Keratinocyte (primary cell): ENCODE measurements around the gene SDHAF4. TPM values are rescaled to one million over a fixed set of nuclear protein-coding genes. Genes with fewer than 3 reads are reported as not detected.

Experiments
- DNase-seq: peaks from one replicate; pipeline ENCODE4 v3.0.0-alpha.2; 2011; ENCODE audit warnings: low read depth, missing footprints, low spot score
- FAIRE-seq: peaks from 2 replicates; lab custom pipeline; 2011; peaks lifted over from hg19 to GRCh38; lab: Jason Lieb, UNC
- H2AFZ ChIP-seq: 2 replicates; pipeline ENCODE4 v1.6.0; 2012; ENCODE audit warnings: low read length, control low read depth, inconsistent platforms; ENCODE audit not compliant: control insufficient read depth
- H3K27ac ChIP-seq: 2 replicates; pipeline ENCODE4 v1.5.1; 2011; ENCODE audit warnings: low read length; ENCODE audit not compliant: control insufficient read depth, insufficient read depth
- H3K27me3 ChIP-seq: 3 replicates; pipeline ENCODE4 v1.6.0; 2011; ENCODE audit warnings: low read length; ENCODE audit not compliant: control insufficient read depth, insufficient read depth; ENCODE audit errors: extremely low read depth
- H3K36me3 ChIP-seq, 2 experiments: 2 replicates in 1 of 2; 3 replicates in 1 of 2; pipeline ENCODE4 v1.5.1; 2011; ENCODE audit warnings: low read length in 2 of 2, mild to moderate bottlenecking in 1 of 2; ENCODE audit not compliant: control insufficient read depth in 2 of 2, insufficient read depth in 2 of 2; ENCODE audit errors: extremely low read depth in 1 of 2
- H3K4me1 ChIP-seq: 3 replicates; pipeline ENCODE4 v1.5.1; 2011; ENCODE audit warnings: low read length; ENCODE audit not compliant: control insufficient read depth, insufficient read depth; ENCODE audit errors: extremely low read depth
- H3K4me2 ChIP-seq: 3 replicates; pipeline ENCODE4 v1.6.0; 2011; ENCODE audit warnings: low read depth, low read length; ENCODE audit not compliant: control insufficient read depth, insufficient read depth; ENCODE audit errors: extremely low read depth
- H3K4me3 ChIP-seq, 3 experiments: fragments of 200-600 bp in 1 of 3; sonication (generic) in 1 of 3; 2 replicates in 2 of 3; 3 replicates in 1 of 3; pipeline ENCODE4 v1.5.1; 2011 to 2016; ENCODE audit warnings: low read length in 3 of 3, mild to moderate bottlenecking in 3 of 3, control low read depth in 2 of 3, inconsistent platforms in 1 of 3, low read depth in 1 of 3, mixed read lengths in 1 of 3, mixed run types in 1 of 3, moderate library complexity in 1 of 3; ENCODE audit not compliant: control insufficient read depth in 2 of 3, insufficient read depth in 2 of 3; ENCODE audit errors: extremely low read depth in 1 of 3
- H3K79me2 ChIP-seq: 2 replicates; pipeline ENCODE4 v1.6.0; 2012; ENCODE audit warnings: low read length; ENCODE audit not compliant: control insufficient read depth, insufficient read depth
- H3K9ac ChIP-seq: 3 replicates; pipeline ENCODE4 v1.6.0; 2011; ENCODE audit warnings: low read length; ENCODE audit not compliant: control insufficient read depth, insufficient read depth; ENCODE audit errors: extremely low read depth
- H3K9me1 ChIP-seq: 3 replicates; pipeline ENCODE4 v1.6.0; 2011; ENCODE audit warnings: low read length; ENCODE audit not compliant: control insufficient read depth, insufficient read depth; ENCODE audit errors: extremely low read depth
- H3K9me3 ChIP-seq: 2 replicates; pipeline ENCODE4 v1.5.1; 2012; ENCODE audit warnings: low read depth, low read length; ENCODE audit not compliant: control insufficient read depth
- H4K20me1 ChIP-seq: 3 replicates; pipeline ENCODE4 v1.6.0; 2011; ENCODE audit warnings: low read length; ENCODE audit not compliant: control insufficient read depth, insufficient read depth; ENCODE audit errors: extremely low read depth
- EZH2 ChIP-seq: IDR thresholded peaks from one replicate; pipeline ENCODE4 v1.6.1; 2012; ENCODE audit warnings: inconsistent platforms, mild to moderate bottlenecking, low read length, moderate library complexity
- dilution Hi-C: fragments of 300-500 bp; cut with MboI; formaldehyde crosslinking; loops from one replicate; pipeline ENCODE4 v1.7.0; 2020; ENCODE audit warnings: low sequenced_read_pairs; ENCODE audit not compliant: extremely low pct_ligation_motif_present
- polyA plus RNA-seq, 5 experiments: library from polyadenylated mRNA; depleted of rRNA in 3 of 5; stranded (reverse) in 3 of 5; stranded (forward) in 1 of 5; unstranded in 1 of 5; fragments of >200 nt; gene quantifications; 1 replicate in 1 of 5; 2 replicates in 3 of 5; 3 replicates in 1 of 5; pipeline versions ENCODE4 v1.2.1 to v1.2.3, GENCODE V29; 2011 to 2012; ENCODE audit warnings: missing spikeins in 2 of 5, low read depth in 1 of 5, low replicate concordance in 1 of 5
- TF ChIP-seq, protein P1 (sequence below), 3 experiments: IDR thresholded peaks in 1 of 3; conservative IDR thresholded peaks in 1 of 3; optimal IDR thresholded peaks in 1 of 3; 2 replicates in 2 of 3; 3 replicates in 1 of 3; pipeline versions ENCODE3 to v1.5.1; 2011; ENCODE audit warnings: low read length in 3 of 3, mild to moderate bottlenecking in 3 of 3, moderate library complexity in 2 of 3, control low read depth in 1 of 3, inconsistent platforms in 1 of 3; ENCODE audit not compliant: insufficient read depth in 2 of 3; ENCODE audit errors: extremely low read depth in 1 of 3

The SDHAF4 gene
- polyA plus RNA-seq, 1 donor (not counting 4 experiments of a cell fraction or from before 2014, with no cell fraction given) = 12.7 TPM

DNA sequence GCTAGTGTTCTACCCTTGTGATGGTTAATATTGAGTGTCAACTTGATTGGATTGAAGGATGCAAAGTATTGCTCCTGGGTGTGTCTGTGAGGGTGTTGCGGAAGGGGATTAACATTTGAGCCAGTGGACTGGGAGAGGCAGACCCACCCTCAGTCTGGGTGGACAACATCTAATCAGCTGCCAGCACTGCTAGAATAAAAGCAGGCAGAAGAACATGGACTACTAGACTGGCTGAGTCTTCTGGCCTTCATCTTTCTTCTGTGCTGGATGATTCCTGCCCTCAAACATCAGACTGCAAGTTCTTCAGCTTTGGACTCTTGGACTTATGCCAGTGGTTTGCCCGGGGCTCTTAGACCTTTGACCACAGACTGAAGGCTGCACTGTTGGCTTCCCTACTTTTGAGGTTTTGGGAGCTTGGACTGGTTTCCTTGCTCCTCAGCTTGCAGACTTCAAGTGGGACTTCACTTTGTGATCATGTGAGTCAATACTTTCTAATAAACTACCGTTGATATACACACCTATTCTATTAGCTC lies 50.1 kb downstream of the SDHAF4 start:
- DNase-seq (no peak), FAIRE-seq (no peak)
- Histone ChIP-seq H3K79me2 (no peaks in the 10 kb centered on the region), H4K20me1 (no peaks in the 10 kb centered on the region), H3K4me2 (no peak overlapping the region), H3K9me3 (no peaks in the 10 kb centered on the region), H3K4me1 (no peaks in the 10 kb centered on the region), H2AFZ (no peak overlapping the region), H3K36me3 (no peaks in the 10 kb centered on the region), H3K9me1 (no peaks in the 10 kb centered on the region), H3K27ac (no peak overlapping the region), H3K27me3 (no peaks in the 10 kb centered on the region), H3K4me3 (no peak overlapping the region), H3K9ac (no peak overlapping the region)
- dilution Hi-C loops = no loop called here
- no peak for TF ChIP-seq EZH2
- TF ChIP-seq, protein P1, sequence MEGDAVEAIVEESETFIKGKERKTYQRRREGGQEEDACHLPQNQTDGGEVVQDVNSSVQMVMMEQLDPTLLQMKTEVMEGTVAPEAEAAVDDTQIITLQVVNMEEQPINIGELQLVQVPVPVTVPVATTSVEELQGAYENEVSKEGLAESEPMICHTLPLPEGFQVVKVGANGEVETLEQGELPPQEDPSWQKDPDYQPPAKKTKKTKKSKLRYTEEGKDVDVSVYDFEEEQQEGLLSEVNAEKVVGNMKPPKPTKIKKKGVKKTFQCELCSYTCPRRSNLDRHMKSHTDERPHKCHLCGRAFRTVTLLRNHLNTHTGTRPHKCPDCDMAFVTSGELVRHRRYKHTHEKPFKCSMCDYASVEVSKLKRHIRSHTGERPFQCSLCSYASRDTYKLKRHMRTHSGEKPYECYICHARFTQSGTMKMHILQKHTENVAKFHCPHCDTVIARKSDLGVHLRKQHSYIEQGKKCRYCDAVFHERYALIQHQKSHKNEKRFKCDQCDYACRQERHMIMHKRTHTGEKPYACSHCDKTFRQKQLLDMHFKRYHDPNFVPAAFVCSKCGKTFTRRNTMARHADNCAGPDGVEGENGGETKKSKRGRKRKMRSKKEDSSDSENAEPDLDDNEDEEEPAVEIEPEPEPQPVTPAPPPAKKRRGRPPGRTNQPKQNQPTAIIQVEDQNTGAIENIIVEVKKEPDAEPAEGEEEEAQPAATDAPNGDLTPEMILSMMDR (optimal IDR thresholded peaks at IDR 0.05 in 1 of 3, IDR thresholded peaks at IDR 0.05 in 1 of 3, conservative IDR thresholded peaks at IDR 0.05 in 1 of 3; ENCODE audit: extremely low read depth in 1 of 3, insufficient read depth in 2 of 3, low read length in 3 of 3) = no peak

DNA sequence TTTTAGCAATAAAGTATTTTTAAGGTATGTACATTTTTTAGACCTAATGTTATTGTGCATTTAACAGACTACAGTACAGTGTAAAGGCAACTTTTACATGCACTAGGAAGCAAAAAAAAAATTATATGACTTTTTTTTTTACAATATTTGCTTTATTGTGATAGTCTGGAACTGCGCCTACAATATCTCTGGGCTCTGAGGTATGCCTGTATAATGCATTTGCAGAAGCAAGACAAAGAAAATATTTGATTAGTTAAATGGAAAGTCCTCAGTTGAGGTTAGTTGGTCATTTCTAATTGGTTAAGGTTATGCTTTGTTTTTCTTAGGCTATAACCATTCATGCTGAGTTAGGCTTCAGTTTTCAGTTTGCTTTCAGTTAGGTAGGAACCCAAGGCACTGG lies 54.0 kb downstream of the SDHAF4 start:
- H3K9ac ChIP-seq = no peak overlapping the region
- H2AFZ ChIP-seq = no peak overlapping the region
- no peaks in the 10 kb centered on the region for H3K79me2 ChIP-seq
- H3K36me3 ChIP-seq = no peaks in the 10 kb centered on the region
- no peak for FAIRE-seq
- H3K4me1 ChIP-seq = no peaks in the 10 kb centered on the region
- no peaks in the 10 kb centered on the region for H4K20me1 ChIP-seq
- H3K4me2 ChIP-seq = no peak overlapping the region
- dilution Hi-C loops = no loop called here
- no peaks in the 10 kb centered on the region for H3K9me3 ChIP-seq
- H3K4me3 ChIP-seq = no peak overlapping the region
- H3K27ac ChIP-seq = no peak overlapping the region
- no peaks in the 10 kb centered on the region for H3K27me3 ChIP-seq
- no peak for DNase-seq
- TF ChIP-seq, protein P1 (optimal IDR thresholded peaks at IDR 0.05 in 1 of 3, IDR thresholded peaks at IDR 0.05 in 1 of 3, conservative IDR thresholded peaks at IDR 0.05 in 1 of 3; ENCODE audit: extremely low read depth in 1 of 3, insufficient read depth in 2 of 3, low read length in 3 of 3) = no peak
- TF ChIP-seq EZH2 = no peak
- H3K9me1 ChIP-seq = no peaks in the 10 kb centered on the region
